Stomach (tissue), 9 donors: ENCODE results near the gene MYT1. TPM values are rescaled to one million over a fixed set of nuclear protein-coding genes. Genes with fewer than 3 reads are reported as not detected.
A peak's percentile ranks its signal among the peaks of the same experiment; 100 is the strongest.

Experiments used
- DNase-seq, 2 donors: peaks; one replicate each; pipeline versions ENCODE4 v3.0.0 to v3.0.0-alpha.2; 2013 to 2019
- H3K27ac ChIP-seq, 5 donors: fragments of 200-600 bp in 4 of 5; sonication (generic) in 4 of 5; one replicate each; pipeline ENCODE4 v1.5.1; 2013 to 2019; ENCODE audit warnings: mild to moderate bottlenecking in 1 of 5, moderate library complexity in 1 of 5
- H3K27me3 ChIP-seq, 3 donors: fragments of 200-600 bp; sonication (generic); one replicate each; pipeline ENCODE4 v1.5.1; 2017 to 2019; ENCODE audit warnings: mixed run types in 1 of 3
- H3K36me3 ChIP-seq, 4 donors: fragments of 200-600 bp; sonication (generic); 1 replicate in 3 of 4; 2 replicates in 1 of 4; pipeline ENCODE4 v1.5.1; 2016 to 2019
- H3K4me1 ChIP-seq, 4 donors: fragments of 200-600 bp; sonication (generic); one replicate each; pipeline ENCODE4 v1.5.1; 2016 to 2019
- H3K4me3 ChIP-seq, 4 donors: fragments of 200-600 bp; sonication (generic) in 3 of 4; one replicate each; pipeline ENCODE4 v1.5.1; 2016 to 2019; ENCODE audit warnings: mild to moderate bottlenecking in 1 of 4
- H3K9me3 ChIP-seq, 4 donors: fragments of 200-600 bp; sonication (generic); one replicate each; pipeline ENCODE4 v1.5.1; 2016 to 2019
- EP300 ChIP-seq: sonication (generic); formaldehyde crosslinking; IDR thresholded peaks from one replicate; pipeline ENCODE4 v1.6.1; 2017; ENCODE audit warnings: antibody characterized with exemption
- POLR2A ChIP-seq, 4 donors: fragments of 450-650 bp; IDR thresholded peaks; one replicate each; pipeline ENCODE4 v1.6.1; 2016; ENCODE audit warnings: antibody characterized with exemption in 4 of 4, control low read depth in 2 of 4, mild to moderate bottlenecking in 1 of 4, moderate library complexity in 1 of 4
- POLR2AphosphoS5 ChIP-seq, 3 donors: sonication (generic); formaldehyde crosslinking; IDR thresholded peaks; one replicate each; pipeline ENCODE4 v1.6.1; 2016; ENCODE audit warnings: antibody characterized with exemption in 3 of 3
- WGBS, 5 donors: extraction: QIAGEN DNeasy Blood & Tissue Kit in 3 of 5; methylation state at CpG; one replicate each; pipeline versions ENCODE4 v1.1.5 to v1.1.7; 2013 to 2018; 5-methylcytosine and 5-hydroxymethylcytosine counted together
- intact Hi-C: fragments of 100-400 bp; cut with DNase I; formaldehyde crosslinking; loops from one replicate; pipeline ENCODE4 v1.15.1; 2023; ENCODE audit warnings: low total_unique reads
- polyA plus RNA-seq, 3 donors: library from polyadenylated mRNA; stranded (reverse); fragments of 200-250 nt; gene quantifications; one replicate each; pipeline ENCODE4 v1.2.3, GENCODE V29; 2013
- total RNA-seq, 5 donors: library from RNA; depleted of rRNA; stranded (reverse); fragments of >200 nt; gene quantifications; one replicate each; pipeline versions ENCODE4 v1.1.0 to v1.2.3, GENCODE V29; 2014 to 2016
- TF ChIP-seq, protein P1 (sequence below), 7 experiments: fragments of 450-650 bp in 4 of 7; fragments of 200-600 bp in 3 of 7; sonication (generic) in 3 of 7; IDR thresholded peaks; one replicate each; pipeline ENCODE4 v1.5.1; 2016 to 2019; ENCODE audit warnings: antibody characterized with exemption in 7 of 7, control low read depth in 2 of 7, mild to moderate bottlenecking in 1 of 7
- donor health status: healthy with polysubstance abuse.
- donor health status: Bipolar disorder and iron deficiency.
- donor health status: healthy.

The MYT1 gene
- total and polyA plus RNA-seq, 8 donors, result 0.08 to 0.55 (median 0.25) TPM; not detected in 5

DNA sequence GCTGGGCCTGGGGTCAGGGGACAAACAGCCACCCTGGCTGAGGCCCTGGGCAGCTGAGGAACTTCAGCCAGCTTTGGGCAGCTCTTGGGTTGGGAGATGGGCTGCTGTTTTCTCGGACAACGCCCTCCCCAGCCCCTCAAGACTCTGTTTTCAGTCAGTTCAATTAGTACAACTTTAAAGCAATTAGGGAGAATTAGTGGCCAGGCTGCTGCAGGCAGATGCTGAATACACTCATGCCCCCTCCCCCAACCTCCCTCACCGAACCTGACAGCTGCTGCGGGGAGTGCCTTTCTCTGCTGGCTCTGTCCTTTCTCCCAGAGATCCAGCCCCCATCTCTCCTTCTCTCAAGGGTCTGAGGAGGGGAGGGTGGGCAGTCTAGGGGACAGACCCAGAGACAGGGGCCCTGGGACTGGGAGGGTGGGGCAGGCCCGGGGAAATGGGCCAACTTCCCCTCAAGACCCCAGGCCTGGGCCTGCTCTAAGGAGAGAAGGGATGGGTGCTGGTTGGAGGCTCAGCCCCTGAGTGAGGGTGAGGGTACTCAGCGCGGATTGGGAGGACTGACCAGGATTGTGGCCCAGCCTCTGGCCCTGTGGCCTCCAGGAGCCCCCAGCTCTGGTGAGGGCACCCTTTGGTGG, 17.8 kb upstream of the MYT1 start:
- WGBS, 5 donors, result 72 to 82% (median 77%) methylated on average over 7 of the region's 7 CpGs
- peaks cover 0 to 45% (median 12%) of the 10 kb centered on the region in 3 donors for H3K27me3 ChIP-seq
- H3K4me3 ChIP-seq, result no peak overlapping the region
- DNase-seq, result peak in 1 of 2 donors; percentile 65
- no peak overlapping the region for H3K27ac ChIP-seq
- H3K4me1 ChIP-seq, result no peaks in the 10 kb centered on the region
- intact Hi-C loops, result no loop called here
- no peak for TF ChIP-seq POLR2A (IDR thresholded peaks at IDR 0.05)
- TF ChIP-seq EP300, result no peak
- TF ChIP-seq POLR2AphosphoS5 (IDR thresholded peaks at IDR 0.05), result no peak
- TF ChIP-seq, protein P1, sequence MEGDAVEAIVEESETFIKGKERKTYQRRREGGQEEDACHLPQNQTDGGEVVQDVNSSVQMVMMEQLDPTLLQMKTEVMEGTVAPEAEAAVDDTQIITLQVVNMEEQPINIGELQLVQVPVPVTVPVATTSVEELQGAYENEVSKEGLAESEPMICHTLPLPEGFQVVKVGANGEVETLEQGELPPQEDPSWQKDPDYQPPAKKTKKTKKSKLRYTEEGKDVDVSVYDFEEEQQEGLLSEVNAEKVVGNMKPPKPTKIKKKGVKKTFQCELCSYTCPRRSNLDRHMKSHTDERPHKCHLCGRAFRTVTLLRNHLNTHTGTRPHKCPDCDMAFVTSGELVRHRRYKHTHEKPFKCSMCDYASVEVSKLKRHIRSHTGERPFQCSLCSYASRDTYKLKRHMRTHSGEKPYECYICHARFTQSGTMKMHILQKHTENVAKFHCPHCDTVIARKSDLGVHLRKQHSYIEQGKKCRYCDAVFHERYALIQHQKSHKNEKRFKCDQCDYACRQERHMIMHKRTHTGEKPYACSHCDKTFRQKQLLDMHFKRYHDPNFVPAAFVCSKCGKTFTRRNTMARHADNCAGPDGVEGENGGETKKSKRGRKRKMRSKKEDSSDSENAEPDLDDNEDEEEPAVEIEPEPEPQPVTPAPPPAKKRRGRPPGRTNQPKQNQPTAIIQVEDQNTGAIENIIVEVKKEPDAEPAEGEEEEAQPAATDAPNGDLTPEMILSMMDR (IDR thresholded peaks at IDR 0.05), result no peak
- H3K9me3 ChIP-seq, result peaks cover 0 to 14% (median 12%) of the 10 kb centered on the region in 4 donors
- no peaks in the 10 kb centered on the region for H3K36me3 ChIP-seq

DNA sequence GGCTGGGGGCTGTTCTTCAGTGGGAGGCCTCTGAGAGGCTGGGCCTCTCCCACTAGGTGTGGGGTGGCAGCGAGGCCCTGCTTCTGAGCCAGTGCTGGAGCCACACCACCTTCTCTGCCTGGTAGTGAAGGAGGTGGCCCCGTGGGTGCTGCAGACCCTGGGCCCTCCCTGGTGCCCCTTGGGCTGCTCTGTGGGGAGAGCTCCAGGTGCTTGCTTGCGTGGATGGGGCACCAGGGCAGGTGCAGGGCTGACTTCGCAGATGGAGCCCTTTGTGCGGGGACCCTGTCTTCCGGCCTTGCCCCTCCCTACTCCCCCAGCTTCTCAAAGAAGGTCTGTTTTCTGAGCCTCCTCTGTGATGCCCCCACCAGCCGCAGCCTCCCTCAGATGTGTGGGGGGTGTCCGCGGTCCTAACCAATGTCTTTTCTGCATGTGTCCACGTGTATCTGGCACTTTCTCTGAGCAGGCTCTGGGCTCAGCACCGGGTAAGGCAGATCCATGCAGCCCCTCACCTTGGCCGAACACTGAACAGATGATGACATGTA, 17.2 kb upstream of the MYT1 start:
- Histone ChIP-seq H3K27me3 (peaks cover 0 to 40% (median 12%) of the 10 kb centered on the region in 3 donors), H3K4me1 (no peaks in the 10 kb centered on the region), H3K9me3 (peaks cover 0 to 14% (median 12%) of the 10 kb centered on the region in 4 donors), H3K4me3 (no peak overlapping the region), H3K36me3 (no peaks in the 10 kb centered on the region), H3K27ac (no peak overlapping the region)
- TF ChIP-seq EP300 (no peak), POLR2AphosphoS5 (IDR thresholded peaks at IDR 0.05) (no peak), POLR2A (IDR thresholded peaks at IDR 0.05) (no peak)
- TF ChIP-seq, protein P1 (IDR thresholded peaks at IDR 0.05), result no peak
- intact Hi-C loops, result no loop called here
- DNase-seq, result no peak
- WGBS, 5 donors, result 78 to 88% (median 81%) methylated on average over 9 to 12 of the region's 12 CpGs

DNA sequence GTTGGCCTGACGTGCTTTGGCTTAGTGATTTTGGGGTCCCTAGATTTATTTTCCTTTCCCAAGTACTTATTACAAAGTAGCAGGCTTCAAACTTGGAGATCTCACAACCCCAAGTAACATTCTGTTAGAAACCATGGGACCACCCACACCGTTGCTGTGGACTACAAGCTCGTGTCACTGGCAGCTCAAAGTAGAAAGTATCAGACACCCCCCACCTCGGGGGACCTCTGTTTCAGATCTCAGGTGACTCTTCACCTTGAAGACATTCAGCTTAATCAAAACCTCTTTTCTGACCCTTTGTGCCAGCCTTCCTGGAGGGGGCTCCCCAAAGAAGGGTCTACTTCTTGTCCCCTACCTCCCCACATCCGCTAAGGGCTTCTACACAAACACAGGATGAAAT, 15.7 kb upstream of the MYT1 start:
- Histone ChIP-seq H3K27ac (no peak overlapping the region), H3K9me3 (peaks cover 0 to 14% (median 12%) of the 10 kb centered on the region in 4 donors), H3K4me3 (no peak overlapping the region), H3K4me1 (no peaks in the 10 kb centered on the region), H3K36me3 (no peaks in the 10 kb centered on the region), H3K27me3 (peaks cover 0 to 32% (median 12%) of the 10 kb centered on the region in 3 donors)
- TF ChIP-seq, protein P1 (IDR thresholded peaks at IDR 0.05), result no peak
- no peak for TF ChIP-seq EP300
- TF ChIP-seq POLR2AphosphoS5 (IDR thresholded peaks at IDR 0.05), result no peak
- WGBS, 5 donors, result 69 to 78% (median 74%) methylated on average over 5 of the region's 5 CpGs
- no peak for DNase-seq
- intact Hi-C loops, result no loop called here

DNA sequence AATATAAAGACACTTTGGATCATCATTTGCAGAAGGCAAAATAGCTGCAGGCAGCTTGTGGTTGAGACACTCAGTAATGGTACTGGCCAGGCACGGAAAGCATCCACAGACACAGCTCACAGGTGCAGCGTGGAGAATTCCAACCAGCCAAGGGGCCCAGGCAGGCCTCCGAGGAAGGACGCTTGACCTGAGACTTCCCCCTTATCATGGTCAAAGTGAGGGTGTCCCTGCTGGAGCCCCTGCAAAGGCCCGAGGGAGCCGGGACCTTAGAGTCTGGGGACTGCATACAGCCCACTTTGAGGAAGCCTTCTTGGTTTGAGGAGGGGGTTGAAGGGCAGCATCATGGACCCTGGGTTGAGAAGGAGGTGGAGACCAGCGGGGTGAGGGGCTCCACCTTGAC, 15.1 kb upstream of the MYT1 start:
- TF ChIP-seq POLR2A (IDR thresholded peaks at IDR 0.05) (no peak), POLR2AphosphoS5 (IDR thresholded peaks at IDR 0.05) (no peak), EP300 (no peak)
- TF ChIP-seq, protein P1 (IDR thresholded peaks at IDR 0.05), result no peak
- 79 to 93% (median 88%) methylated on average over 6 to 7 of the region's 7 CpGs for WGBS, 5 donors
- Histone ChIP-seq H3K9me3 (peaks cover 0 to 14% (median 12%) of the 10 kb centered on the region in 4 donors), H3K27me3 (peaks cover 0 to 37% (median 12%) of the 10 kb centered on the region in 3 donors), H3K36me3 (no peaks in the 10 kb centered on the region), H3K4me3 (no peak overlapping the region), H3K27ac (no peak overlapping the region), H3K4me1 (no peaks in the 10 kb centered on the region)
- intact Hi-C loops, result no loop called here
- no peak for DNase-seq
